ENCODE data around the gene STUM. TPM values are rescaled to one million over a fixed set of nuclear protein-coding genes. Genes with fewer than 3 reads are reported as not detected.

STUM gene
- polyA plus RNA-seq, 1 of the 3 experiments (the other 2 are of a cell fraction), result not detected

- WGBS (ENCODE audit: low lambda C conversion rate), result 64% methylated on average over 1 of the region's 1 CpG
- Histone ChIP-seq H3K4me1 (ENCODE audit: control insufficient read depth in 1 of 2, insufficient read depth in 2 of 2, low read depth in 1 of 2, low read length in 1 of 2) (peaks cover 0 to 2% of the 10 kb centered on the region in 2 experiments; a peak in 1 of 4 replicates), H3K4me3 (ENCODE audit: low read depth in 2 of 2, low read length in 1 of 2) (no peak overlapping the region), H3K36me3 (replicated peaks in 1 of 2; ENCODE audit: control insufficient read depth in 1 of 2, insufficient read depth in 2 of 2, low read length in 1 of 2) (no peaks in the 10 kb centered on the region), H3K4me2 (no peak overlapping the region), H3K9ac (no peak overlapping the region), H3K9me3 (no peaks in the 10 kb centered on the region), H3K27me3 (ENCODE audit: insufficient read depth) (no peaks in the 10 kb centered on the region), H3F3A (replicated peaks; ENCODE audit: insufficient read depth) (no peaks in the 10 kb centered on the region), H2AFZ (ENCODE audit: low read depth) (no peak overlapping the region), H4K20me1 (ENCODE audit: insufficient read depth) (no peaks in the 10 kb centered on the region), H3K27ac (ENCODE audit: low read depth in 2 of 2, low read length in 1 of 2) (no peak overlapping the region), H3K79me2 (ENCODE audit: insufficient read depth) (no peaks in the 10 kb centered on the region), H3K9me2 (no peaks in the 10 kb centered on the region)
- no peak for DNase-seq
- TF ChIP-seq POLR2AphosphoS5 (IDR thresholded peaks at IDR 0.05; ENCODE audit: low read depth, low read length) (no peak), RXRA (IDR thresholded peaks at IDR 0.05; ENCODE audit: borderline replicate concordance, low read depth) (no peak), GATA2 (CRISPR knock-in tag; IDR thresholded peaks at IDR 0.05) (no peak), NFIC (IDR thresholded peaks at IDR 0.05; ENCODE audit: borderline replicate concordance) (no peak), NRF1 (IDR thresholded peaks at IDR 0.05; ENCODE audit: low read depth, low read length) (no peak), EP300 (IDR thresholded peaks at IDR 0.05; ENCODE audit: borderline replicate concordance in 1 of 2, low read depth in 1 of 2, low read length in 1 of 2) (no peak), ZBTB33 (IDR thresholded peaks at IDR 0.05; ENCODE audit: borderline replicate concordance, low read depth) (no peak), SIN3A (IDR thresholded peaks at IDR 0.05; ENCODE audit: borderline replicate concordance, low read depth, low read length) (no peak), RCOR1 (IDR thresholded peaks at IDR 0.05; ENCODE audit: low read length) (no peak), TEAD4 (IDR thresholded peaks at IDR 0.05; ENCODE audit: borderline replicate concordance, insufficient read depth) (no peak), JUND (IDR thresholded peaks at IDR 0.05) (no peak), YY1 (IDR thresholded peaks at IDR 0.05; ENCODE audit: low read depth) (no peak), RFX5 (IDR thresholded peaks at IDR 0.05; ENCODE audit: low read length) (no peak)
- POLR2A ChIA-PET, result no interaction called here
- CTCF ChIA-PET, result interaction anchor here (1.3 to 1.5 kb wide), 4 partner anchors 10 to 86 kb away, joined by 3 read pairs; no protein-coding TSS in a partner anchor
Measured at GRCh38 chr1:226510453-226510852, 38.1 kb upstream of the STUM start.

GRCh38 chr1:226511296-226511695, 37.3 kb upstream of the STUM start:
- H4K20me1 ChIP-seq (ENCODE audit: insufficient read depth), result no peaks in the 10 kb centered on the region
- ChIA-PET CTCF (interaction anchor here (1.4 to 1.5 kb wide), 2 partner anchors 9 to 75 kb away, joined by 3 read pairs; no protein-coding TSS in a partner anchor), POLR2A (no interaction called here)
- no peak overlapping the region for H2AFZ ChIP-seq (ENCODE audit: low read depth)
- no peak overlapping the region for H3K4me3 ChIP-seq (ENCODE audit: low read depth in 2 of 2, low read length in 1 of 2)
- H3K9me3 ChIP-seq, result no peaks in the 10 kb centered on the region
- WGBS (ENCODE audit: low lambda C conversion rate), result 8% methylated on average over 2 of the region's 3 CpGs
- no peaks in the 10 kb centered on the region for H3K79me2 ChIP-seq (ENCODE audit: insufficient read depth)
- no peaks in the 10 kb centered on the region for H3K9me2 ChIP-seq
- no peak overlapping the region for H3K4me2 ChIP-seq
- H3K27me3 ChIP-seq (ENCODE audit: insufficient read depth), result no peaks in the 10 kb centered on the region
- no peak overlapping the region for H3K27ac ChIP-seq (ENCODE audit: low read depth in 2 of 2, low read length in 1 of 2)
- H3K36me3 ChIP-seq (replicated peaks in 1 of 2; ENCODE audit: control insufficient read depth in 1 of 2, insufficient read depth in 2 of 2, low read length in 1 of 2), result no peaks in the 10 kb centered on the region
- H3K9ac ChIP-seq, result no peak overlapping the region
- no peaks in the 10 kb centered on the region for H3F3A ChIP-seq (replicated peaks; ENCODE audit: insufficient read depth)
- peaks cover 0 to 2% of the 10 kb centered on the region in 2 experiments; a peak in 1 of 4 replicates for H3K4me1 ChIP-seq (ENCODE audit: control insufficient read depth in 1 of 2, insufficient read depth in 2 of 2, low read depth in 1 of 2, low read length in 1 of 2)
- DNase-seq, result no peak
- TF ChIP-seq FOXJ3 (CRISPR knock-in tag; IDR thresholded peaks at IDR 0.05) (no peak), NFIC (IDR thresholded peaks at IDR 0.05; ENCODE audit: borderline replicate concordance) (no peak), CHD2 (IDR thresholded peaks at IDR 0.05; ENCODE audit: low read length, partially characterized antibody) (no peak), PBX3 (IDR thresholded peaks at IDR 0.05) (no peak), SIN3A (IDR thresholded peaks at IDR 0.05; ENCODE audit: borderline replicate concordance, low read depth, low read length) (no peak), MAX (IDR thresholded peaks at IDR 0.05; ENCODE audit: low read depth) (no peak), ZBTB33 (IDR thresholded peaks at IDR 0.05; ENCODE audit: borderline replicate concordance, low read depth) (no peak), IRF3 (IDR thresholded peaks at IDR 0.05; ENCODE audit: low read depth, low read length) (no peak), ELF1 (IDR thresholded peaks at IDR 0.05) (no peak), POLR2AphosphoS5 (IDR thresholded peaks at IDR 0.05; ENCODE audit: low read depth, low read length) (no peak), RFX5 (IDR thresholded peaks at IDR 0.05; ENCODE audit: low read length) (no peak), MXI1 (IDR thresholded peaks at IDR 0.05; ENCODE audit: low read depth, low read length) (no peak), GATA2 (CRISPR knock-in tag; IDR thresholded peaks at IDR 0.05) (no peak), FOSL2 (IDR thresholded peaks at IDR 0.05; ENCODE audit: borderline replicate concordance, low read depth) (no peak), TEAD4 (IDR thresholded peaks at IDR 0.05; ENCODE audit: borderline replicate concordance, insufficient read depth) (no peak), GABPA (IDR thresholded peaks at IDR 0.05; ENCODE audit: low read depth) (no peak), YY1 (IDR thresholded peaks at IDR 0.05; ENCODE audit: low read depth) (no peak)
